Stimulated activated CD8-positive, alpha-beta memory T cell treated with anti-CD3 and anti-CD28 coated beads, Interleukin-4, amount 100 ng/mL, for 48 hours (primary cell): ENCODE results near the gene PRDM16.

Source experiments
- DNase-seq: peaks from one replicate; pipeline ENCODE4 v3.0.0-alpha.2; 2020

PRDM16 gene

DNA sequence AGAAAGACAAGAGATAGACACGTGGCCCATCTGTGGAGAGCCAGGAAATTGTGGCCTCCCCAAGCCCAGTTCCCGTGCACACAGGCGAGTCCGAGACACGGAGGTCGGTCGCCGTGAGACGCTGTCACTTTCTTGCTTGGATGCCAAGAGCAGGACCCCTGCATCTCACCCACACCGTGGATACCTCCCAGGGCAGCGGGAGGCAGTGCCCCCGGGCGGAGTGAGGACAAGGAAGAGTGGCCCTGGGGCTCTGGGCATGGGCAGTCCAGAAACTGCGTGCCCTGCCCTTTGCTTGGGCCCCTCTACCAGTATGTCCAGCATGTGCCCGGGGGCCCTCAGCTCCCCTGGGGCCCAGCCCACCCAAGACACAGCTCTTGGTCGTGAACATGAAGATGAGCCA is 360.8 kb downstream of the PRDM16 start:
- no peak for DNase-seq

DNA sequence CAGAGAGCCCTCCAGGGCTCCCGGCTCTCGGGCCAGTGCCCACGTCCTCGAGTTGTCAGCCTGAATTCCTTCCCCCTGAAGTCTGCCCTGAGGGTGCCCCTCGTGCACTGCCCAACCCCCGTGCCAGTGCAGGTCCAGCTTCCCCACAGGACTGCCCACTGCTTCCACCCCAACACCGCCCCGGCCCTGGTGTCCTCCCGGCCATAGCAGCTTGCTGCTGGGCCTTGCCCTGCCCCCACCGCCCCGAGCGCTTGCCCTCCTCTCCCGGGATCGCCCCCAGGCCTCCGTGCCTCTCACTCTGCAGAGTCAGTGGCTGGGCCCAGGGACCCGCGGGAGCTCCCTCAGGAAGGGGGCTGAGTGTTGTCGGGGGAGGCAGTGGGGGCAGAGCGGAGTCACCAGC is 361.4 kb downstream of the PRDM16 start:
- no peak for DNase-seq

DNA sequence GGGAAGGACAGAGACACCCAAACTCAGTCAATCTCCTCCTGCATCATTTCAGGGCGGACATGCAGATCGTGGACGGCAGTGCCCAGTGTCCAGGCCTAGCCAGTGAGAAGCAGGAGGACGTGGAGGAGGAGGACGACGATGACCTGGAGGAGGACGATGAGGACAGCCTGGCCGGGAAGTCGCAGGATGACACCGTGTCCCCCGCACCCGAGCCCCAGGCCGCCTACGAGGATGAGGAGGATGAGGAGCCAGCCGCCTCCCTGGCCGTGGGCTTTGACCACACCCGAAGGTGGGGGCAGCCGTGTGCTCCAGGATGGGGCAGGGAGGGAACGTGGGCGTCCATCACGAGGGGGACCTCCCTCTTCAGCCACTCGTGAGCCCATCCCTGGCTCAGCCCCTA is 361.8 kb downstream of the PRDM16 start:
- no peak for DNase-seq

- no peak for DNase-seq
These were observed 362.3 kb downstream of the PRDM16 start for GRCh38 chr1:3431266-3431665.

DNA sequence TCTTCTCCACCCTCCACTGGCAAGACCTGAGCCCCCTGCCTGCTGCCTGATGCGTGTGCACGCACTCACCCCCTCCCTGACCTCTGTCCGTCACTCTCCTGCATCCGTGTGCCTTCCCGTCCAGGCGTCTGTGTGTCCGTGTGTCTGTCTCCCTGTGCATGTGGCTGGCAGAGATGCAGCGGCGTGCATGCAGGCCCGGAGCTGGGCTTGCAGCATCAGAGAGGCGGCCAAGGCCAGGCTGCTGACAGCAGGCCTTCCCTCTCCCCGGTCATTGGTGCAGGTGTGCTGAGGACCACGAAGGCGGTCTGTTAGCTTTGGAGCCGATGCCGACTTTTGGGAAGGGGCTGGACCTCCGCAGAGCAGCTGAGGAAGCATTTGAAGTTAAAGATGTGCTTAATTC is 362.7 kb downstream of the PRDM16 start:
- DNase-seq = no peak

- no peak for DNase-seq
These were observed 363.3 kb downstream of the PRDM16 start for GRCh38 chr1:3432306-3432705.

DNA sequence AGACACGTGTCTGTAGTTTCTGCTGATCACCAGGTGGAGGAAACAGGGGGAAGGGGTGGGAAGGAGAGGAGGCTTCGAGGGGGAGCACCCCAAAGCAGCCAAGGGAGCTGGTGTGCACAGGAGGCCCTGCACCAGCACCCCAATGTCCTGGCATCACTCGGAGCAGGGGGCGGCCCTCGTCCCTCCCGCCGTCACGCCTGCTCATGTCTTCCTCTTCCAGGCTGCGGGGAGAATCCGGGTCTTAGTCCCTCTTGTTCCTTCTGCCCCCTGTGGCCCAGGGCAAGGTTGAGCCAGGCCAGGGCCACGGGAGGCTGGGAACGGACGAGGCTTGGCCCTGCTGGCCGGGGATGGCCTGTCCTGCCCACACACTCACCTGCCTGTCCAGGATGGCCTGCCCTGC is 364.1 kb downstream of the PRDM16 start:
- DNase-seq = no peak

GRCh38 chr1:3433596-3434320 is 364.8 kb downstream of the PRDM16 start:
- no peak for DNase-seq

- no peak for DNase-seq
These were observed 365.6 kb downstream of the PRDM16 start for GRCh38 chr1:3434406-3435110.

GRCh38 chr1:3435666-3436065 is 366.7 kb downstream of the PRDM16 start:
- no peak for DNase-seq

GRCh38 chr1:3436451-3436850 is 367.4 kb downstream of the PRDM16 start:
- DNase-seq = no peak

DNA sequence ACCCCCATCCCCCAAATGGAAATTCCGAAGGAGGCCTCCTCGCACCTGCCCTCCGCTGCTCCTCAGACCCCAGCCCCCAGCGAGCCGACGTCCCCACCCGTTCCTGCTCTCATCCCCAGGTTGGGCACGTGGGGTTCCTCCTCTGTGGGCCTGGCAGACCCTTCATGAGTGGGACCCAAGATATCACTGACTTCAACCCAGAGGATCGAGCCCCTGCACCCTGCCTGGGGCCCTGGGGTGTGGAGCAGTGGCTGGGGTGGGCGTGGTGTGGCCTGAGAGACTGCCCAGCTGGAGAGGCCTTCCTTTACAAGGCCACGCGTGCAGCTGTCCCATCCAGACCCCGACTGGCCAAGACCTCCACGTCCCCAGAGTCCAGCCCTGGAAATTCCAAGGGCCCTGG is 367.9 kb downstream of the PRDM16 start:
- no peak for DNase-seq

DNA sequence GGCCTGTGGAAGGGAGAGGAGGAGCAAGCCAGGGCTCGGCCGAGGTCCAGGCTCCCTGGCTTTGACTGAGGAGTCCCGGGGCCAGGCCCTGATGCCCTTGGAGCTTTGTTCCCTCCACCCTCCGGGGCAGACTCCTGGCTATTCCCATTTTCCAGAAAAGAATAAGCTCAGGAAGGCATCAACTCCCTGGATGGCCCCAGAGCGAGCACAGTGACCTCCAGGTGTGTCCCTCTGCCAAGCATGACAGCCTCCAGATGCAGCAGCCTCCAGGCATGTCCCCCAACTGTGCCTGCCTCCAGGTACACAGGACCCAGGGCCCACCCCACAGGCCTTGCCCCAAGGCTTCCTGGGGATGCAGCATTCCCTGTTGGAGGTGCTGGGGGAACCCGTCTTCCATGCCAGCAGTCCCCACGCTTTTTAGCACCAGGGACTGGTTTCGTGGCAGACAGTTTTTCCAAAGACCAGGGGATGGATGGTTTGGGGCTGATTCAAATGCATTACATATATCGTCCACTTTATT is 369.7 kb downstream of the PRDM16 start:
- DNase-seq = no peak

DNA sequence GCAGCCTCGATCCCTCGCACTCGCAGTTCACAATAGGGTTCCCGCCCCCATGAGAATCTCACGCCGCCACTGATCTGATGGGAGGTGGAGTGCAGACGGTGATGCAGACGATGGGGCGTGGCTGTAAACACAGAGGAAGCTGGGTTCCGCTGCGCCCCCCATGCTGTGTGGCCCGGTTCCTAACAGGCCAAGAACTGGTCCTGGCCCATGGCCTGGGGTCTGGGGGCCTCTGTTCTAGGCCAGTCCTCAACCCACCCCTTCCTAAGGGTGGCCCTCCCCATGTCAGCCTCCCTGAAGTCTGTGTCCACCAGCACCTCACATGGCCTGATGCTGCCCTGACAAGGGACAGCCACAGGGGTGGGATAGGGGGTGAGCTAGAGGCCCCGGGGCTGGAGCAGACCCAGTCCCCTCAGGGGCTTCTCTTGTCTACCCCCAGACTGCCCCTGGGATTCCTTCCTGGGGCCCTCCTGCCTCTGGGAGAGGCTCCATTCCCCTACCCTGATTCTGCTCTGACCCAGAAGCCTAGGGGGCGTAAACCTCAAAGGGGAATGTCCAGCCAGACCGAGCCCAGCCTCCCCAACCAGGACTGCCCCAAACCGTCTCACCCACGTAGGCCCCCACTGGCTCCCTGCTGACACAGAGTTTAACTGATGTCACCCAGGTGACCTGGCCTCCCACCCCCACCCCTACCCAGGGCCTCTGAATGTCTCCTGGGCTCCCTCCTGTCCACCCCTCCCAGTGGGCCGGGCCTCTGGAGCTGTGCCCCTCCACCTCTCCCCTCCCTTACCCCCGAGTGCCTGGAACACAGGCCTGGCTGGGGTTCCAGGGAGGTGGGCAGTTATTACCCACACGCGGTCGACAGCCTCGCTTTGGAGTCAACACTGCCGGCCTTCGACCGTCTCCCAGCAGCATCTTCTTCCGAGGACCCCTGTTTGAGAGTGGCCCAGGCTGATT is 370.6 kb downstream of the PRDM16 start:
- no peak for DNase-seq

- no peak for DNase-seq
These were observed 371.3 kb downstream of the PRDM16 start for GRCh38 chr1:3440300-3440681.

- no peak for DNase-seq
These were observed 371.9 kb downstream of the PRDM16 start for GRCh38 chr1:3440711-3441409.

- no peak for DNase-seq
These were observed 372.4 kb downstream of the PRDM16 start for GRCh38 chr1:3441410-3441847.

GRCh38 chr1:3441880-3442279 is 372.9 kb downstream of the PRDM16 start:
- no peak for DNase-seq

DNA sequence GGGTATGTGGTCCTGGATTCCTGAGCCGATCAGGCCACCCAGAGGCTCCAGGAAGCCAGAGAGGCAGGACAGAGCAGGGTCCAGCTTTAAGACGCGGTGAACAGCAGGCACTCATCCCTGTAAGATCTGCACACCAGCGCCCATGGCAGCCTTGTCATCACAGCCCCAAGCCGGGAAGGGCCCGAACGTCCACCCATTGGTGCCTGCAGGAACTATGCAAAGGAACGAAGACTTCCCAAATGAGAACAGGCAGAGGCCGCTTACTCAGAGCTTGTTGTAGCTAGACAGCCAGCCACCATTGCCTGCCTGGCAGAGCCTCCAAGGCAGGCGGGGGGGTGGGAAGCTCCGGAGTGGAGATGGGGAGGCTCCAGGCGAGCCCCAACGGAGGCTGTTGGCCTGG is 373.3 kb downstream of the PRDM16 start:
- DNase-seq = no peak

DNA sequence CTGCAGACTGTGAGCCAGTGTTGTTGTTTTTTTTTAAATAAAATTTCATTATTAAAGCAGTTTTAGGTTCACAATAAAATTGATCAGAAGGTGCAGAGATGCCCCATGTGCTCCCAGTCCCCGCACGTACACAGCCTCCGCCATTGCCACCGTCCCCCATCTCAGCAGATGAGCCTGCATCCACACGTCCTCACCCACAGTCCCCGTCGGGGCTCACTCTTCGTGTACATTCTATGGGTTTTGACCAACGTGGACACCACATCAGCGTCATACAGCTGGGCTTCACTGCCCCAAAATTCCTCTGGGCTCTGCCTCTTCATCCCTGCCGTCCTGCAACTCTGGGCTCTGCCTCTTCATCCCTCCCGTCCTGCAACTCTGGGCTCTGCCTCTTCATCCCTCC is 373.9 kb downstream of the PRDM16 start:
- no peak for DNase-seq

DNA sequence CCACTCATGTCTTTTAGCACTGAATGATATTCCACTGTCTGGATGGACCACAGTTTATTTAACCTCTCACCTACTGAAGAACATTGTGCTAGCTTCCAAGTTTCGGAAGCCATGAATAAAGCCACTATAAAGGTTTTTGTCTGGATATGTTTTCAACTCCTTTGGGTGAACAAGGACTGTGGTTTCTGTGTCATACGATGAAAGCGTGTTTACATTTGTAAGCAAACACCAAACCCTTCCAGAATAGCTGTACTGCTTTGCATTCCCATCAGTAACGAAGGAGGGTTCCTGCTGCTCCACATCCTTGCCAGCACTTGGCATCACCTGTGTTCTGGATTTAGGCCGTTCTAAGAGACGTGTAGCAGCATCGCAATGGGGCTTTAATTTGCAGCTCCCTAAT is 374.8 kb downstream of the PRDM16 start:
- DNase-seq = no peak

DNA sequence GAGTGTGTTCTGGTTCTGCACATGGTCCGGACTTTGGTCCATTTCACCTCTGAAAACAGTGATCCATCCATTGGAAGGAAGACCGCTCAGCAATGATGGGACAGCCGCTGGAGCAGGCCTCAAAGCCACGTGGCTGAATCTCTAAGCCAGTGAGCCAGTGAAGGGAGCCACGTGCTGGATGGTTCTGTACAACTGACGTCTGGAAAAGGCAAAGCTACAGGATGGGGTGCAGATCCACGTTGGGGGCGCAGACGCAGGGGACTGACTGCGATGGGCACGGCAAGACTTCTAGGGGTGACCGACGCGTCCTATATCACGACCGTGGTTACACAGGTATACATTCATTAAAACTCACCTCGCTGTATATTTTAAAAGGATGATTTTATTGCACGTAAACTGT is 375.3 kb downstream of the PRDM16 start:
- DNase-seq = no peak

- DNase-seq = no peak
These were observed 375.7 kb downstream of the PRDM16 start for GRCh38 chr1:3444736-3445135.
